Gastroesophageal sphincter (tissue), 4 donors: ENCODE measurements around the gene MYH6. TPM values are rescaled to one million over a fixed set of nuclear protein-coding genes. Genes with fewer than 3 reads are reported as not detected.

Experiments used
- ATAC-seq: fragments of 150-250 bp; one replicate; pipeline ENCODE4 v1.9.1; 2016; ENCODE audit warnings: mild to moderate bottlenecking, moderate library complexity
- H3K27ac ChIP-seq, 4 donors: fragments of 200-600 bp; sonication (generic) in 3 of 4; 1 replicate in 3 of 4; 2 replicates in 1 of 4; pipeline ENCODE4 v1.5.1; 2016 to 2019
- H3K27me3 ChIP-seq: fragments of 200-600 bp; sonication (generic); one replicate; pipeline ENCODE4 v1.5.1; 2019
- H3K36me3 ChIP-seq, 2 donors: fragments of 200-600 bp; sonication (generic); one replicate each; pipeline ENCODE4 v1.5.1; 2019; ENCODE audit warnings: control low read depth in 1 of 2
- H3K4me1 ChIP-seq, 3 donors: fragments of 200-600 bp; sonication (generic); 1 replicate in 2 of 3; 2 replicates in 1 of 3; pipeline ENCODE4 v1.5.1; 2016 to 2019; ENCODE audit warnings: control low read depth in 2 of 3
- H3K4me3 ChIP-seq, 2 donors: fragments of 200-600 bp; sonication (generic); one replicate each; pipeline ENCODE4 v1.5.1; 2019; ENCODE audit warnings: mild to moderate bottlenecking in 1 of 2, moderate library complexity in 1 of 2
- H3K9me3 ChIP-seq, 3 donors: fragments of 200-600 bp; sonication (generic); one replicate each; pipeline ENCODE4 v1.5.1; 2017 to 2019; ENCODE audit warnings: control low read depth in 2 of 3
- CTCF ChIP-seq, 4 experiments: fragments of 200-600 bp in 2 of 4; fragments of 450-650 bp in 2 of 4; sonication (generic) in 1 of 4; IDR thresholded peaks; one replicate each; pipeline ENCODE4 v1.5.1; 2017 to 2019; ENCODE audit warnings: antibody characterized with exemption in 4 of 4, mild to moderate bottlenecking in 2 of 4, moderate library complexity in 2 of 4
- EP300 ChIP-seq: sonication (generic); formaldehyde crosslinking; IDR thresholded peaks from one replicate; pipeline ENCODE4 v1.6.1; 2017; ENCODE audit warnings: antibody characterized with exemption, mild to moderate bottlenecking
- POLR2A ChIP-seq, 2 donors: fragments of 450-650 bp; IDR thresholded peaks; one replicate each; pipeline ENCODE4 v1.6.1; 2017; ENCODE audit warnings: antibody characterized with exemption in 2 of 2, mild to moderate bottlenecking in 2 of 2, moderate library complexity in 1 of 2
- POLR2AphosphoS5 ChIP-seq: sonication (generic); formaldehyde crosslinking; IDR thresholded peaks from one replicate; pipeline ENCODE4 v1.6.1; 2017; ENCODE audit warnings: antibody characterized with exemption
- WGBS, 2 donors: methylation state at CpG; one replicate each; pipeline ENCODE4 v1.1.5; 2018; ENCODE audit warnings: low coverage in 1 of 2; 5-methylcytosine and 5-hydroxymethylcytosine counted together
- total RNA-seq, 4 donors: library from RNA; depleted of rRNA; stranded (reverse); fragments of >200 nt; gene quantifications; one replicate each; pipeline ENCODE4 v1.1.0, GENCODE V29; 2016

The MYH6 gene
- total RNA-seq, 4 donors from 2014 or later, result not detected

GRCh38 chr14:23434488-23435222, 26.6 kb upstream of the MYH6 start:
- ATAC-seq, result no peak
- Histone ChIP-seq H3K27ac (no peak overlapping the region), H3K27me3 (no peaks in the 10 kb centered on the region), H3K9me3 (no peaks in the 10 kb centered on the region), H3K4me3 (no peak overlapping the region), H3K36me3 (no peaks in the 10 kb centered on the region), H3K4me1 (peaks cover 0 to 22% (median 0%) of the 10 kb centered on the region in 3 donors)
- TF ChIP-seq EP300 (no peak), POLR2AphosphoS5 (no peak), POLR2A (IDR thresholded peaks at IDR 0.05) (no peak), CTCF (IDR thresholded peaks at IDR 0.05) (no peak)
- 76 to 86% methylated on average over 7 of the region's 8 CpGs for WGBS, 2 donors

- H3K36me3 ChIP-seq, result no peaks in the 10 kb centered on the region
- no peak for TF ChIP-seq CTCF (IDR thresholded peaks at IDR 0.05)
- TF ChIP-seq POLR2A (IDR thresholded peaks at IDR 0.05), result no peak
- no peak for TF ChIP-seq EP300
- TF ChIP-seq POLR2AphosphoS5, result no peak
- H3K4me3 ChIP-seq, result no peak overlapping the region
- peaks cover 7% of the 10 kb centered on the region for H3K27me3 ChIP-seq
- no peak for ATAC-seq
- no peak overlapping the region for H3K27ac ChIP-seq
- 65 to 70% methylated on average over 2 to 9 of the region's 10 CpGs for WGBS, 2 donors
- H3K9me3 ChIP-seq, result no peaks in the 10 kb centered on the region
- H3K4me1 ChIP-seq, result peaks cover 0 to 20% (median 0%) of the 10 kb centered on the region in 3 donors
These were observed 25.4 kb upstream of the MYH6 start for GRCh38 chr14:23433457-23433856.

GRCh38 chr14:23432946-23433345, 24.9 kb upstream of the MYH6 start:
- no peaks in the 10 kb centered on the region for H3K36me3 ChIP-seq
- no peak overlapping the region for H3K27ac ChIP-seq
- 56 to 89% methylated on average over 1 to 7 of the region's 10 CpGs for WGBS, 2 donors
- H3K4me1 ChIP-seq, result peaks cover 0 to 15% (median 0%) of the 10 kb centered on the region in 3 donors
- no peak overlapping the region for H3K4me3 ChIP-seq
- H3K9me3 ChIP-seq, result no peaks in the 10 kb centered on the region
- no peak for ATAC-seq
- TF ChIP-seq EP300 (no peak), CTCF (IDR thresholded peaks at IDR 0.05) (no peak), POLR2AphosphoS5 (no peak), POLR2A (IDR thresholded peaks at IDR 0.05) (no peak)
- peaks cover 7% of the 10 kb centered on the region for H3K27me3 ChIP-seq

GRCh38 chr14:23432102-23432925, 24.2 kb upstream of the MYH6 start:
- Histone ChIP-seq H3K27me3 (peaks cover 7% of the 10 kb centered on the region), H3K4me3 (no peak overlapping the region), H3K36me3 (no peaks in the 10 kb centered on the region), H3K9me3 (no peaks in the 10 kb centered on the region), H3K4me1 (peaks cover 0 to 12% (median 0%) of the 10 kb centered on the region in 3 donors), H3K27ac (no peak overlapping the region)
- TF ChIP-seq EP300, result no peak
- no peak for TF ChIP-seq POLR2AphosphoS5
- TF ChIP-seq POLR2A (IDR thresholded peaks at IDR 0.05), result no peak
- TF ChIP-seq CTCF (IDR thresholded peaks at IDR 0.05), result no peak
- no peak for ATAC-seq
- 81% methylated on average over 11 of the region's 17 CpGs for WGBS, 2 donors
